HepG2 (cell line): ENCODE results near the gene TET2.

Experiments
- EHMT2 ChIP-seq: fragments of 200-600 bp; sonication (generic); IDR thresholded peaks from 2 replicates; pipeline ENCODE4 v1.7.0; 2017; ENCODE audit warnings: antibody characterized with exemption, low read depth, low read length, borderline replicate concordance
- FOSL1 ChIP-seq: sonication (generic); formaldehyde crosslinking; IDR thresholded peaks from 2 replicates; pipeline ENCODE4 v1.9.0; 2021; ENCODE audit warnings: missing genetic modification reagents, borderline replicate concordance
- GABPA ChIP-seq, 2 experiments: IDR thresholded peaks; 2 replicates each; pipeline ENCODE4 v1.6.1; 2011 to 2016; ENCODE audit warnings: low read depth in 2 of 2, low read length in 1 of 2, missing biosample characterization in 1 of 2, missing genetic modification characterization in 1 of 2
- SOX5 ChIP-seq: IDR thresholded peaks from 2 replicates; pipeline ENCODE4 v1.6.1; 2016; ENCODE audit warnings: borderline replicate concordance
- ZSCAN20 ChIP-seq: sonication (generic); formaldehyde crosslinking; IDR thresholded peaks from 2 replicates; pipeline ENCODE4 v1.4.0; 2020; ENCODE audit warnings: missing genetic modification reagents, mild to moderate bottlenecking, borderline replicate concordance

- TF ChIP-seq FOSL1 (CRISPR knock-in tag) (no peak), SOX5 (CRISPR knock-in tag) (no peak), GABPA (IDR thresholded peaks at IDR 0.05; ENCODE audit: low read depth, low read length) (no peak), GABPA (CRISPR knock-in tag; IDR thresholded peaks at IDR 0.05; ENCODE audit: low read depth) (no peak), ZSCAN20 (no peak), EHMT2 (no peak)
These were observed 157.4 kb downstream of the TET2 start for GRCh38 chr4:105304085-105304484.
